Activated CD8-positive, alpha-beta memory T cell treated with anti-CD3 and anti-CD28 coated beads, Interleukin-2, amount 10 ng/mL, durations not matched to agents 7 days and 5 days (primary cell): ENCODE results near the gene CCDC85B. TPM values are rescaled to one million over a fixed set of nuclear protein-coding genes. Genes with fewer than 3 reads are reported as not detected.

Experiments
- ATAC-seq: fragments of 150-1000 bp; cut with Tn5 transposase; one replicate; pipeline ENCODE4 v1.10.0; 2021; ENCODE audit warnings: moderate library complexity
- CTCF ChIA-PET: fragments of 350-600 bp; sonication (Branson Sonifier 250); formaldehyde crosslinking; loops from one replicate; lab custom pipeline; 2021; ENCODE audit warnings: antibody characterized with exemption; lab: Charles Lee
- DNase-seq: peaks from one replicate; pipeline ENCODE4 v3.0.0-alpha.2; 2020
- H3K27ac Mint-ChIP-seq: one replicate; pipeline ENCODE4 v1.8.0; 2021; ENCODE audit warnings: mild to moderate bottlenecking, mixed read lengths
- H3K27me3 Mint-ChIP-seq: one replicate; pipeline ENCODE4 v1.8.0; 2021; ENCODE audit warnings: mixed read lengths
- H3K36me3 Mint-ChIP-seq: one replicate; pipeline ENCODE4 v1.8.0; 2021; ENCODE audit warnings: mild to moderate bottlenecking, mixed read lengths
- H3K4me1 Mint-ChIP-seq: one replicate; pipeline ENCODE4 v1.8.0; 2021; ENCODE audit warnings: mixed read lengths
- H3K4me3 Mint-ChIP-seq: one replicate; pipeline ENCODE4 v1.8.0; 2021; ENCODE audit warnings: mild to moderate bottlenecking, moderate library complexity, mixed read lengths
- H3K9me3 Mint-ChIP-seq: one replicate; pipeline ENCODE4 v1.8.0; 2022; ENCODE audit warnings: low read depth, mixed read lengths
- total RNA-seq, 2 experiments: library from RNA; stranded (reverse); gene quantifications; one replicate each; pipeline ENCODE4 v1.2.3, GENCODE V29; 2021

The CCDC85B gene
- total RNA-seq, 2 experiments from 2014 or later: 82.3 to 94.1 TPM

DNA sequence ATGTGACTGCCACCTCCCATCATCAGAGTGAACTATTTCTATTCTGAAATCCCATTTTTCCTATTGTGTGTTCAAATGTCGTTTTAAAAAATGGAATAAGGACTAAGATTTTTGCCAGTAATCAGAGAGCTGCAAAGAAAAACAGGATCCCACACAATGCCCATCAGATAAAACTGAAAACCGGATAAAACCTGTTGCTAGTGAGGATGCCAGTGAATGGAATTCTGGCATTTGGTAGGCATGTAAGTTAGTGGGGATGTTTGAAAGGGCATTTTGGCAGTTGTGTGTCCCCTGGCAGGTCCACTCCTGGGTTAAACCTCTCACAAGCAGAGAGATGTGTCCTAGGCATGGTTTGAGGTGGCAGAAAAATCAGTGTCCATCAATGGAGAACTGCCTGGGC lies 34.9 kb downstream of the CCDC85B start:
- DNase-seq (no peak), ATAC-seq (no peak)
- Mint-ChIP-seq H3K4me1 (peaks cover 45% of the 10 kb centered on the region), H3K27me3 (no peaks in the 10 kb centered on the region), H3K4me3 (no peak overlapping the region), H3K36me3 (peaks cover 26% of the 10 kb centered on the region), H3K27ac (peak overlapping the region; percentile 57), H3K9me3 (no peaks in the 10 kb centered on the region)
- CTCF ChIA-PET: interaction anchor here (1.3 kb wide), 2 partner anchors 37 to 40 kb away, joined by 4 to 5 read pairs; partner anchors contain the start of gene FIBP

DNA sequence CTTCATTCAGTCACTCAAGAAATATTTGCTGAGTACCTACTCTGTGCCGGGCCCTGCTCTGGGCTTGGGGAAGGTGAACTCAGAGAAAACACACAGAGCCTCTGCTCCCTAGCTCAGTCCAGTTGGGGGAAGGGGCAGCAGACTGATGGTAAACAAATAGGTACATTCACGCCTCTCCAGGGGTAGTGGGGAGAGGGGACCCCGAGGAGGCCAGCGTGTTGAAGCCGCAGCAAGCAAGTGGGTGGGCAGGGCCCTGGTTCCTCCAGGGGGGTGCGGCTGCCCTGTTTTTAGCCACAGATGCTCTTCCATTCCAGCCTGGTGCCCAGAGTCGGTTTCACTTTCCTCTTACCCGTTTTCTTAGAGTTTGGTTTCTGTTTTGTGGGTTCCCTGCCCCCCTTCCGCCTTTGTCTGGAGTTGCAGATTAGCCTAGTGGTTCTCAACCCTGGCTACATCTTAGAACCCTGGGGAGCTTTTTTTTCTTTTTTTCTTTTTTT lies 37.5 kb downstream of the CCDC85B start:
- ATAC-seq: peak; percentile 89
- CTCF ChIA-PET: interaction anchor here (0.7 to 3.8 kb wide), 12 partner anchors 8 to 127 kb away, joined by 3 to 30 read pairs (median 4); partner anchors contain the start of genes CCDC85B and FIBP
- peak; percentile 93 for DNase-seq
- Mint-ChIP-seq H3K27me3 (no peaks in the 10 kb centered on the region), H3K4me3 (peak overlapping the region; percentile 71), H3K27ac (peak overlapping the region; percentile 99), H3K4me1 (peaks cover 55% of the 10 kb centered on the region), H3K36me3 (peaks cover 11% of the 10 kb centered on the region), H3K9me3 (no peaks in the 10 kb centered on the region)

DNA sequence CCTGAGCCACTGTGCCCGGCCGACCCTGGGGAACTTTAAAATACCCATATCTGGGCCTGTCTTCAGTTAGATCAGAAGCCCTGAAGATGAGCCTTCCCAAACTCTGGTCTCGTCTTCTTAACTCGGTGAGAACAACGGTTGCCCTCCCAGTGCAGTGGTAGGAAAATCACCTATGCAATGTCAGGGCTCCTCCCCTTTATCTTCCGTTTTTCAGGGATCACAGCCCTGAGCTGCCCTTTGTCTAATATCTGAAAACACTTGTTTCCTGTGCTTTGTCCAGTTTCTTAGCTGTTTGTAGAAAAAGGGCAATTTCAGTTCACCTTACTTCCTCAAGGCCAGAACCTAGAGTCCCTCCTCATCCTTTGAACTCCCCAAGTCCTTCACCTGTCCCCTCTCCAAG lies 38.2 kb downstream of the CCDC85B start:
- Mint-ChIP-seq H3K27ac (peak overlapping the region; percentile 99), H3K36me3 (peaks cover 7% of the 10 kb centered on the region), H3K4me1 (peaks cover 53% of the 10 kb centered on the region), H3K4me3 (peak overlapping the region; percentile 71), H3K27me3 (no peaks in the 10 kb centered on the region), H3K9me3 (no peaks in the 10 kb centered on the region)
- CTCF ChIA-PET: interaction anchor here (0.7 to 3.8 kb wide), 10 partner anchors 8 to 127 kb away, joined by 3 to 30 read pairs (median 4); partner anchors contain the start of genes CCDC85B and FIBP
- ATAC-seq: peak; percentile 10
- no peak for DNase-seq

GRCh38 chr11:65931773-65932557 lies 41.5 kb downstream of the CCDC85B start:
- H3K4me3 Mint-ChIP-seq: no peak overlapping the region
- H3K27ac Mint-ChIP-seq: peak overlapping the region; percentile 71
- H3K36me3 Mint-ChIP-seq: peaks cover 4% of the 10 kb centered on the region
- H3K9me3 Mint-ChIP-seq: no peaks in the 10 kb centered on the region
- DNase-seq: no peak
- peaks cover 47% of the 10 kb centered on the region for H3K4me1 Mint-ChIP-seq
- CTCF ChIA-PET: interaction anchor here (0.6 to 3.9 kb wide), 14 partner anchors 9 to 187 kb away, joined by 3 to 18 read pairs (median 4); partner anchors contain the start of genes CCDC85B, FIBP and SART1
- peaks cover 2% of the 10 kb centered on the region for H3K27me3 Mint-ChIP-seq
- no peak for ATAC-seq

GRCh38 chr11:65932558-65932919 lies 42.1 kb downstream of the CCDC85B start:
- CTCF ChIA-PET: interaction anchor here (0.6 to 3.9 kb wide), 14 partner anchors 10 to 186 kb away, joined by 3 to 18 read pairs (median 3); partner anchors contain the start of genes CCDC85B and SART1
- Mint-ChIP-seq H3K27ac (no peak overlapping the region), H3K4me1 (peaks cover 41% of the 10 kb centered on the region), H3K27me3 (peaks cover 6% of the 10 kb centered on the region), H3K4me3 (no peak overlapping the region), H3K36me3 (peaks cover 2% of the 10 kb centered on the region), H3K9me3 (no peaks in the 10 kb centered on the region)
- no peak for DNase-seq
- ATAC-seq: no peak

DNA sequence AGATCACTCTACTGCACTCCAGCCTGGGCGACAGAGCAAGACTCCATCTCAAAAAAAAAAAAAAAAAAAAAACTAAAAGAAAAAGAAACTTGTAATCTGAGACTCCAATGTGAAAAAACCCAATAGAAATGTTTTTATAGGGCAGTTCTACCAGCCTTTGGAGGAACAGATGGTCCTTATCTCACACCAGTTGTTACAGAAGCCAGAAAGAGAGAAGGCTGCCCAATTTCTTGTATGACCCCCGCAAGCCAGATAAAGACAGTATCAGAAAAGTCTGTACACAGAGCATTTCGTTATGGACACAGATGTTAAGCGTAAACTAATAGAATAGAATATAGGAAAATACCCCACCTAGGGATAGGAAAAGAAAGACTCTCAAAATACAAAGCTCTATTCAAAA lies 43.5 kb downstream of the CCDC85B start:
- Mint-ChIP-seq H3K36me3 (peaks cover 2% of the 10 kb centered on the region), H3K4me3 (no peak overlapping the region), H3K27me3 (peaks cover 8% of the 10 kb centered on the region), H3K9me3 (no peaks in the 10 kb centered on the region), H3K4me1 (peaks cover 27% of the 10 kb centered on the region), H3K27ac (no peak overlapping the region)
- CTCF ChIA-PET: interaction anchor here (0.7 to 3.9 kb wide), 4 partner anchors 16 to 73 kb away, joined by 3 to 18 read pairs (median 7); partner anchors contain the start of gene FIBP
- ATAC-seq: no peak
- no peak for DNase-seq

GRCh38 chr11:65937766-65938165 lies 47.3 kb downstream of the CCDC85B start:
- DNase-seq (no peak), ATAC-seq (no peak)
- H3K4me1 Mint-ChIP-seq: peaks cover 5% of the 10 kb centered on the region
- H3K36me3 Mint-ChIP-seq: no peaks in the 10 kb centered on the region
- CTCF ChIA-PET: interaction anchor here (0.8 to 3.0 kb wide), 4 partner anchors 18 to 53 kb away, joined by 3 to 14 read pairs (median 8); partner anchors contain the start of gene FIBP
- no peak overlapping the region for H3K4me3 Mint-ChIP-seq
- H3K27ac Mint-ChIP-seq: no peak overlapping the region
- H3K27me3 Mint-ChIP-seq: peaks cover 8% of the 10 kb centered on the region
- no peaks in the 10 kb centered on the region for H3K9me3 Mint-ChIP-seq

Other genes starting within 250 kb of the CCDC85B start
- gene RELA, start 227.8 kb upstream of the CCDC85B start, total RNA-seq: 10 to 100 TPM; 81.3 to 82.0 TPM
- gene KAT5, start 178.4 kb upstream of the CCDC85B start, total RNA-seq: 10 to 100 TPM; 62.0 to 69.8 TPM
- gene RNASEH2C, start 169.9 kb upstream of the CCDC85B start, total RNA-seq: 100 to 1,000 TPM in 1 of 2 experiments, 10 to 100 TPM in 1; 90.5 to 109 TPM
- gene AP5B1, start 109.7 kb upstream of the CCDC85B start, total RNA-seq: 10 to 100 TPM; 25.0 to 25.8 TPM
- gene OVOL1, start 103.6 kb upstream of the CCDC85B start, total RNA-seq: not detected
- gene SNX32, start 56.7 kb upstream of the CCDC85B start, total RNA-seq: 1 to 10 TPM; 1.7 to 2.4 TPM
- gene CFL1, start 32.5 kb upstream of the CCDC85B start, total RNA-seq: 1,000 to 10,000 TPM; 1,745 to 1,753 TPM
- 100 to 1,000 TPM; 106 to 125 TPM for gene MUS81, start 30.2 kb upstream of the CCDC85B start, total RNA-seq
- 10 to 100 TPM in 1 of 2 experiments, 1 to 10 TPM in 1; 7.1 to 13.4 TPM for gene EFEMP2, start 17.9 kb upstream of the CCDC85B start, total RNA-seq
- gene CTSW, start 10.8 kb upstream of the CCDC85B start, total RNA-seq: 100 to 1,000 TPM; 268 to 339 TPM
- 100 to 1,000 TPM; 100 to 122 TPM for gene FIBP, start 2.2 kb upstream of the CCDC85B start, total RNA-seq
- gene FOSL1, start 9.7 kb downstream of the CCDC85B start, total RNA-seq: 1 to 10 TPM; 2.7 to 6.0 TPM
- 10 to 100 TPM; 27.5 to 37.8 TPM for gene C11orf68, start 28.4 kb downstream of the CCDC85B start, total RNA-seq
- gene DRAP1, start 28.8 kb downstream of the CCDC85B start, total RNA-seq: 100 to 1,000 TPM; 192 to 254 TPM
- not detected for gene TSGA10IP, start 54.8 kb downstream of the CCDC85B start, total RNA-seq
- 10 to 100 TPM; 79.7 to 89.2 TPM for gene SART1, start 71.1 kb downstream of the CCDC85B start, total RNA-seq
- 10 to 100 TPM; 57.5 to 60.3 TPM for gene EIF1AD, start 111.5 kb downstream of the CCDC85B start, total RNA-seq
- 100 to 1,000 TPM; 199 to 227 TPM for gene BANF1, start 111.8 kb downstream of the CCDC85B start, total RNA-seq
- not detected for gene CST6, start 121.3 kb downstream of the CCDC85B start, total RNA-seq
- under 1 TPM in 1 of 2 experiments, not detected in 1; 0.54 TPM for gene CATSPER1, start 135.8 kb downstream of the CCDC85B start, total RNA-seq
- not detected for gene GAL3ST3, start 158.5 kb downstream of the CCDC85B start, total RNA-seq
- gene SF3B2, start 161.7 kb downstream of the CCDC85B start, total RNA-seq: 100 to 1,000 TPM; 256 to 281 TPM
- 100 to 1,000 TPM in 1 of 2 experiments, 10 to 100 TPM in 1; 96.6 to 104 TPM for gene PACS1, start 179.6 kb downstream of the CCDC85B start, total RNA-seq